LNCAP (cell line): ENCODE results near the gene MT1H.

Source experiments
- TF ChIP-seq, protein P1 (sequence below): fragments of 450-650 bp; IDR thresholded peaks from 2 replicates; pipeline ENCODE4 v1.5.1; 2017; ENCODE audit warnings: mild to moderate bottlenecking

The MT1H gene

DNA sequence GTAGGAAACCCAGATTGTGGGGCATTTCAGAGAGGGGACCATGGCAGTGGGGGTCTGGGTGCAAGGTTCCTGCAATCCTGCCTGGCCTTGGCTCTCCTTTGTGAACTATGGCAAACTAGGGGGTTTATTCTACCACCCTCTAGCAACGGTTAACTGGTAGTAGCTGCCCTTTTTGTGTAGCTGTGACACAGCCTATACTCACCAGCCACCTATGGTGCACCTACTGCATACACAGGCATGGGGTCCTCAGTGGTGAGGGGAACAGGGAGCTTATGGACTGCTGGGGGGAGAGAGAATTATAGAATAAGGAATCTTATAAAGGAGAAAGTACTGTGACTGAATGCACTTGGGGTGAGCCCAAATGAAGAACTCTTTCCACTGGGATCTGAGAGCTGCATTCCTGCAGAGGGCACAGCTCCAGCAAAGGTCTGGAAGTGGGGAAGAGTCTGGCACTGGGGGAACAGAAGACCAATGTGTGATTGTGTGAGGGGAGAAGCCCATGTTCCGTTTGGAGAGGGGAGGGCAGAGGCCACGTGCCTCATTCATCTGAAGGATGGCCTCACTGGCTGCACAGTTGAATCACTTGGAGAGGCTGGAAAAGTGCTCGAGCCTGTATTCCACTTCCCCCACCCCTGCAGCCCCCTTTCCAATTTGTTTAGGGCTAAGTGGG, 14.8 kb downstream of the MT1H start:
- TF ChIP-seq, protein P1, sequence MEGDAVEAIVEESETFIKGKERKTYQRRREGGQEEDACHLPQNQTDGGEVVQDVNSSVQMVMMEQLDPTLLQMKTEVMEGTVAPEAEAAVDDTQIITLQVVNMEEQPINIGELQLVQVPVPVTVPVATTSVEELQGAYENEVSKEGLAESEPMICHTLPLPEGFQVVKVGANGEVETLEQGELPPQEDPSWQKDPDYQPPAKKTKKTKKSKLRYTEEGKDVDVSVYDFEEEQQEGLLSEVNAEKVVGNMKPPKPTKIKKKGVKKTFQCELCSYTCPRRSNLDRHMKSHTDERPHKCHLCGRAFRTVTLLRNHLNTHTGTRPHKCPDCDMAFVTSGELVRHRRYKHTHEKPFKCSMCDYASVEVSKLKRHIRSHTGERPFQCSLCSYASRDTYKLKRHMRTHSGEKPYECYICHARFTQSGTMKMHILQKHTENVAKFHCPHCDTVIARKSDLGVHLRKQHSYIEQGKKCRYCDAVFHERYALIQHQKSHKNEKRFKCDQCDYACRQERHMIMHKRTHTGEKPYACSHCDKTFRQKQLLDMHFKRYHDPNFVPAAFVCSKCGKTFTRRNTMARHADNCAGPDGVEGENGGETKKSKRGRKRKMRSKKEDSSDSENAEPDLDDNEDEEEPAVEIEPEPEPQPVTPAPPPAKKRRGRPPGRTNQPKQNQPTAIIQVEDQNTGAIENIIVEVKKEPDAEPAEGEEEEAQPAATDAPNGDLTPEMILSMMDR, result no peak

DNA sequence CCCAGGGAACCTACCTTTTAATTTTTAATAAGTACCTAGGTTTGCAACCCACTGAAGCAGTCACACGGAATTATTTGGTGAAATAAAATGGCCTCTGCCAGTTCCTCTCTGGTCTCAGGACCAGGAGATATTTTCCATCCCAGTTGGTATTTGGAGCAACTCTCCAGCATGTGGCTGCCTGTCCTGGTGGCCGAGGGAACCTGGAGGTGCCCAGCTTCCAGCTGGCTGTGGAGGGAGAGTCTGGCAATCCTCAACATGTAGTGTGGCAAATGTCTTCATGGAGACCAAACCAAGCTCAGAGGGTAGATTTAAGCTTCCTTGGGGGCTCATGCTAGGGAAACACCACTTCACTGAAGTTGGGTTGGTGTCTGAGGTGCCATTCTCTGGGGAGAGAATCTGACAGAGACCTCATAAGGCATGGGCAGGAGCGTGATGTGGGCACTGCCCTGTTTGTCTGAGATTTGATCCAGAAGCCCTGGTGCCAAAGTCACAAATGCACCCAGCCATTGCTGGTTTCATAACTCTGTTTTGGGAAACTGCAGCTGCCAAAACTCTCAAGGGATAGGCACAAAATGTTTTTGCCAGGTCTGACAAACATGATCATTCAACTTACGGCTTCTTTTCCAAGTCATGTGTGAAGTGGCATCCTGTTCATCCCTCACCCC, 15.4 kb downstream of the MT1H start:
- TF ChIP-seq, protein P1, result no peak

DNA sequence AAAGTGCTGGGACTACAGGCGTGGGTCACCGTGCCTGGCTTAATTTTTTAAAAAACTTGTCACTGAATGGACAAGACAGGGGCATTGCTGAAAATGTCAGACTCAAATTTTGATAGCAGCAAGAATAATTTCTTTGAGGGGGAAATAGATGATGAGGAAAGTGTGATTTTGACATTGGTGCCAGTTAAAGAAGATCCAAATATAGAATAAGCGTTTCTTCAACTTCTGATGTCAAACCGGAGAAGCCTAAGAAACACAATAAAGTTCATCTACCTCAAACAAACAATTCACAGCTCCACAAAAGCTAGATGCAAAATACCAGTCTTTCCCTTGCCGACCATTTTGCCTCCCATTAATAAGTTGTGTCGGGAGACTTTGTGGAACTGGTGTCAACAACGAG, 17.1 kb downstream of the MT1H start:
- TF ChIP-seq, protein P1, result no peak

DNA sequence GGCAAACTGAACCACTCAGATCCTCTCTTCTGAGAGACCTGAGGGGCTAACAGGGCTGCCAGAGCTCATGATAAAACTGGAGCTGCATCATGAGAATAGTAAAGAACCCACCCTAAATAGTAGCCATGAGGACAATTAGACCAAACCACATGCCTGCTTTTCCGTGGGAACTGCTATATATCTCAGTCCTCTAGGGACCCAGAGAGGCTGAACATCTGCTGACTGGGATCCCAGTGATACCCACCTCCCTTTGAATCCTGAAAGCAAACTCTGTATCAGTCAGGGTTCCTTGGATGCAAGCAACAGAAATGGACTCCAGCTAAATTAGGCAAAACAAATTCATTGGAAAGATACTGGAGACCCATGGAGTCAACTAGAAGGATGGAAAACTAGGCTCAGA, 19.1 kb downstream of the MT1H start:
- TF ChIP-seq, protein P1, result no peak

DNA sequence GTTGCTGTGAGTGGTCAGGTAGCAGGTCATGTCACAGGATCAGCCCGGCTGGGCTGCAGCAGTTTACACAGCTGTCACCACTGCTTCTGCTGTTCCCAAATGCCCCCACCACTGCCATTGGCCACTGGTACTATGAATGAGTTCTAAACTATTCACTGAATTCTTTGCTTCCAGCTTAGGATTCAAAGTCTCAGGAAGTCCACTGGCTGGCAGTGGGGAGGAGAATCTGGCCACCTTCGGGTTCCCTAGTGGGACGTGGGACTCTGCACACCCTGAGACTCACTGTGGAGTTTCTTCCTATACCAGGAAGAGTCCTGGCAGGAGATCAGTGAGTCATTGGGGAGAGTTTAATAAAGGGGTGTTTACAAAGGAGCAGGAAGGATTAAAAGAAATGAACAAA, 19.6 kb downstream of the MT1H start:
- TF ChIP-seq, protein P1, result no peak

DNA sequence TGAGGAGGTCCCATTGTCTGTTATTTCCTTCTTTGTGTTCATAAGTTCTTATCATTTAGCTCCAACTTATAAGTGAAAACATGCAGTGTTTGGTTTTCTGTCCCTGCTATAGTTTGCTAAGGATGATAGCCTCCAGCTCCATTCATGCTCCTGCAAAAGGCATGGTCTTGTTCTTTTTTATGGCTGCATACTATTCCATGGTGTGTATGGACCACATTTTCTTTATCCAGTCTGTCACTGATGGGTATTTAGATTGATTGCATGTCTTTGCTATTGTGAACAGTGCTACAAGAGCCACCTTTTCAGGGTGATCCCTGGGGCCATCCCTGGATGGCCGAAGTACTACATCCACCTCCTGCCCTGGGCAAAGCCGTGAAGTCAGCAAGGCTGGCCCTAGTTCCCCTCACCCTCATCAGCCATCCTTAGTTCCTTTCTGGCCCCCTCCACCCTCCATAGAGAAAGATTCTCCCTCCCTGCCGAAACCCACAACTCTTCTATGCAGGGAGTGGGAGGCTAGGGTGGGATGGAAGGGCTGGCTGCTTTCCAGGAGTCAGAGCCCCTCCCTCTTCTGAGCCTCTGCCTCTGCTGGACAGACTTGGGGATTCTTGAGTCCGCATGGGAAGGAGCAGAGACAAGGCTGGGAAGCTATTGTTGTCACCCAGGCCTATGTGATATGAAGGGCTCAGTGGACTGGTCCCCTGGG, 21.0 kb downstream of the MT1H start:
- TF ChIP-seq, protein P1, result no peak

DNA sequence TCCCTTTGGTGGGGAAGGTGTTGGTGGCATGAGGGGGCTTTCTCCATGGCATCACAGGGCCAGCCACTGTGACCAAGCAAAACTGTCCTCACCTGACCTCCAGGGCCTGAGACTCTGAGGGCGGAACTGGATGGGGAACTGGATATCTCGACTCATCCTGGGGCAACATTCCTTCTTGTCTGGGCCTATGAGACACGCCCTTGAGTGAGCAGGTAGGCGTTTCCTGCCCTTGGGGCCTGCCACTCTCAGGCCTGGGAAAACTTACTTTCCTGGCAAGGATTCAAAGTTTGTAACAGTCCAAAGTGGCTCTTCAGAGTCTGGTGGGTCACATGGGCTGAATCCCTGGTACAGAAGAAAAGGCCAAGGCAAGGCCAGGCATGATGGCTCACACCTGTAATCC, 22.3 kb downstream of the MT1H start:
- TF ChIP-seq, protein P1, result no peak
